GM06990 (cell line): ENCODE results near the gene MARCHF6.

Source experiments
- DNase-seq: peaks from one replicate; pipeline ENCODE4 v3.0.0-alpha.2; 2011; ENCODE audit not compliant: insufficient read length; ENCODE audit errors: extremely low read depth
- H3K27me3 ChIP-seq: replicated peaks from 2 replicates; pipeline ENCODE4 v1.6.0; 2011; ENCODE audit warnings: low read length; ENCODE audit not compliant: control insufficient read depth, insufficient read depth
- H3K36me3 ChIP-seq: 2 replicates; pipeline ENCODE4 v1.5.1; 2011; ENCODE audit warnings: low read length; ENCODE audit not compliant: control insufficient read depth, insufficient read depth
- H3K4me3 ChIP-seq: replicated peaks from 2 replicates; pipeline ENCODE4 v1.5.1; 2011; ENCODE audit warnings: low read depth, mild to moderate bottlenecking, control low read depth, low read length
- TF ChIP-seq, protein P1 (sequence below): IDR thresholded peaks from 2 replicates; pipeline ENCODE4 v1.5.1; 2011; ENCODE audit warnings: low read length, control low read depth, mild to moderate bottlenecking, inconsistent platforms; ENCODE audit not compliant: insufficient read depth, poor library complexity, severe bottlenecking

The MARCHF6 gene

DNA sequence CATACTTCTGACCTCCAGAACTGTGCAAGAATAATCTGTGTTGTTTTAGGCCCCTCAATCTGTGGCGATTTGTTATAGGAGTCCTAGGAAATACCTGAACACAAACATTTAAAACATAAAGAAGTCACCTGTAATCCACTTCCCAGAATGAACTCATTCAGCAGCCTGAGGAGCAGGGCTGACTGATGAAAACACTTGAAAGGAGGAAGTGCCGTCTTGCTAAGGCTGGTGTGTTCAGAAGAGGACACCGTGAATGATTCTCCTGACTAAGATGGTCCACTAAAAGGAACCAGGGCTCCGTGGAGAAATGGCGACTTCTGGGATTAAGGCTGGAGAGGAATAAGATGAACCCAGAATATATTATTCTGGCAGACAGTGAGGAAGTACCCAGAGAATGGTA, 18.7 kb upstream of the MARCHF6 start:
- Histone ChIP-seq H3K27me3 (no peaks in the 10 kb centered on the region), H3K36me3 (no peaks in the 10 kb centered on the region), H3K4me3 (no peak overlapping the region)
- TF ChIP-seq, protein P1, sequence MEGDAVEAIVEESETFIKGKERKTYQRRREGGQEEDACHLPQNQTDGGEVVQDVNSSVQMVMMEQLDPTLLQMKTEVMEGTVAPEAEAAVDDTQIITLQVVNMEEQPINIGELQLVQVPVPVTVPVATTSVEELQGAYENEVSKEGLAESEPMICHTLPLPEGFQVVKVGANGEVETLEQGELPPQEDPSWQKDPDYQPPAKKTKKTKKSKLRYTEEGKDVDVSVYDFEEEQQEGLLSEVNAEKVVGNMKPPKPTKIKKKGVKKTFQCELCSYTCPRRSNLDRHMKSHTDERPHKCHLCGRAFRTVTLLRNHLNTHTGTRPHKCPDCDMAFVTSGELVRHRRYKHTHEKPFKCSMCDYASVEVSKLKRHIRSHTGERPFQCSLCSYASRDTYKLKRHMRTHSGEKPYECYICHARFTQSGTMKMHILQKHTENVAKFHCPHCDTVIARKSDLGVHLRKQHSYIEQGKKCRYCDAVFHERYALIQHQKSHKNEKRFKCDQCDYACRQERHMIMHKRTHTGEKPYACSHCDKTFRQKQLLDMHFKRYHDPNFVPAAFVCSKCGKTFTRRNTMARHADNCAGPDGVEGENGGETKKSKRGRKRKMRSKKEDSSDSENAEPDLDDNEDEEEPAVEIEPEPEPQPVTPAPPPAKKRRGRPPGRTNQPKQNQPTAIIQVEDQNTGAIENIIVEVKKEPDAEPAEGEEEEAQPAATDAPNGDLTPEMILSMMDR, result no peak
- no peak for DNase-seq

DNA sequence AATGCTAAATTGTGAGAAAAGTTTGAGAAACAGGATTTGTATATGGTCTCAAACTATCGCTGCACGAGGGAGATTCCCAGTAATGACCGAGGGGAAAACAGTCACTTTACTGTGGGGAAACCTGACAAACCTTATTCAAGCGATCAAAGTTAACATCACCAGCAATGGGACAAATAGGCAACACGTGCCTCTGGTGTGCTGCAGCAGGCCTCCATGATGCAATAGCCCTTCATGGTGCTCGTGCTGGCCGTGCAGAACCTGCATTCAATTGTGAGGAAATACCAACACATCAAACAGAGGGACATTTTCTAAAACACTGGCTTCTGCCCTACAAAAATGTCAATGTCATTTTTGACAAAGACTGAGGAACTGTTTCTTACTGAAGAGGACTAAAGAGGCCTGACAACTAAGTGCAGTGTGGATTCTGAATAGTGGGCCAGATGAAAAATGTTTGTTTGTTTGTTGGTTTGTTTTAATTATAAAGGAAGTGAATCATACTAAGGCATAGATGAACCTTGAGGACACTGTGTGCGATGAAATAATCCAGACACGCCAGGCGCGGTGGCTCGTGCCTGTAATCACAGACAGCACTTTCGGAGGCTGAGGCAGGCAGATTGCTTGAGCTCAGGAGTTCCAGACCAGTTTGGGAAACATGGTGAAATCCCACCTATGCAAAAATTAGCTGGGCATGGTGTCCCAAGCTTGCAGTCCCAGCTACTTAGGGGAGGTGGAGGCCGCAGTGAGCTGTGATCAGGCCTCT, 17.6 kb upstream of the MARCHF6 start:
- no peak overlapping the region for H3K4me3 ChIP-seq
- TF ChIP-seq, protein P1, result no peak
- H3K27me3 ChIP-seq, result no peaks in the 10 kb centered on the region
- H3K36me3 ChIP-seq, result no peaks in the 10 kb centered on the region
- no peak for DNase-seq

DNA sequence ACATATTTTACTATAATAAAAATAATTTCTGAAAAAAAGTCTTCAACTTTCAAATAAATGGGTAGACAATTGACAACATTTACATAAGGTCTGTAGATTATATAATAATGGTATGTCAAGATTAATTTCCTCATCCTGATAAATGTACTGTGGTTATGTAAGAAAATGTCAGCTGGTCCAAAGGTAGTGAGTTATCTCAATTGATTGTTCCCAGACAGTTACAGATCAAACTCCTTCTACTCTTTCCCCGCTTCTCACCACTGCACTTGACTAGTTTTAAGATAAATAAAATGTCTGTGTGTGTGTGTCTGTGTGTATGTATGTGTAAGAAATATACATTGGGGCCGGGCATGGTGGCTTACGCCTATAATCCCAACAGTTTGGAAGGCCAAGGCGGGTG, 16.4 kb upstream of the MARCHF6 start:
- H3K27me3 ChIP-seq, result no peaks in the 10 kb centered on the region
- DNase-seq, result no peak
- no peak overlapping the region for H3K4me3 ChIP-seq
- TF ChIP-seq, protein P1, result no peak
- no peaks in the 10 kb centered on the region for H3K36me3 ChIP-seq

DNA sequence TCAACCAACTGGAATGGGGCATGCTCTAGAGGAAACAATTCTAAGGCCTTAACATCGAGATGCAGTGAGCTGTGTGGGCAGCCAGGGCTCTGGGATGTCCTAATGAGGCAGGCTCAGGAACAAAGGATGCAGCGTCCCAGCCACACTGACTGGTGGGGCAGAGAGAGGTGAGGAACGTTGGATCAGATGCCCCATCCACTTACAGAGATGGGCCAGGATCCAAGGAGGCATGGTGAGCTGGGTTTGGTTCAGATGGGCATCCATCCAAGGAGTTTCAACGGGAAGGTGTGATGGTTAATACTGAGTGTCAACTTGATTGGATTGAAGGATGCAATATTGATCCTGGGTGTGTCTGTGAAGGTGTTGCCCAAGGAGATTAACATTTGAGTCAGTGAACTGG, 15.5 kb upstream of the MARCHF6 start:
- no peaks in the 10 kb centered on the region for H3K27me3 ChIP-seq
- DNase-seq, result no peak
- TF ChIP-seq, protein P1, result no peak
- H3K4me3 ChIP-seq, result no peak overlapping the region
- no peaks in the 10 kb centered on the region for H3K36me3 ChIP-seq

DNA sequence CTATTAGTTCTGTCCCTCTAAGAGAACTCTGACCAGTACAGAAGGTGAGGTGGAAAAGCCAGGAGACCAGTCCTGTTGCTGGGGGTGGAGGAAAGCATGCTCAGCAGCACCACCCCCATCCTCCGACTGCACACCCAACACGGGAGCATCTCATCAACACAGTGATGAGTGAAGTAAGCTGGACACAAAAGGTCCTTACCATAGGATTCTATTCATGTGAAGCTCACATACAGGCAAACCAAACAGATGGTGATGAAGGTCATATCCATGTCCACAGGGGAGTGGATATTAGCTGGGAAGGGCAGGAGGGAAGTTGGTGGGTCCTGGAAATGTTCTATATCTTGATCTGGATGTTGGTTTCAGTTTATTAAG, 14.8 kb upstream of the MARCHF6 start:
- Histone ChIP-seq H3K4me3 (no peak overlapping the region), H3K36me3 (no peaks in the 10 kb centered on the region), H3K27me3 (no peaks in the 10 kb centered on the region)
- TF ChIP-seq, protein P1, result no peak
- no peak for DNase-seq
